Measurements from ENCODE around the gene NDUFS6. TPM values are rescaled to one million over a fixed set of nuclear protein-coding genes. Genes with fewer than 3 reads are reported as not detected.

The NDUFS6 gene
- total RNA-seq, 1 donor from 2014 or later, result 35.1 TPM

DNA sequence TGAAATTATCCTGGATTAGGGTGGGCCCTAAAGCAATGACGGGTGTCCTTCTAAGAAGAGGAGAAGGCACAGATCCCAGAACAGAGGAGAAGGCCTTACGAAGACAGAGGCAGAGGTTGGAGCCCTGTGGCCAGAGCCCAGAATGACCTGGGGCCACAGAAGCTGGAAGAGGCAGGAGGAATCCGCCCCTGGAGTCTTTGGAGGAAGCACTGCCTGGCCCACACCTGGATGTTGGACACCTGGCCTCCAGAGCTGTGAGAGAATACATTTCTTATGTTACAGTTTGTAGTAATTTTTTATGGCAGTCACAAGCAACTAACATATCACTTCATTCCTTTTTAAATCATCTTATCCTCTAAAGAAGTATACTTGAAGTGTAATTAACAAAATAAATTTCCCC, 10.0 kb upstream of the NDUFS6 start:
- no peak overlapping the region for H3K27ac Mint-ChIP-seq (ENCODE audit: unreplicated experiment)
- peaks cover 42% of the 10 kb centered on the region for H3K4me1 Mint-ChIP-seq (ENCODE audit: unreplicated experiment)
- H3K27me3 Mint-ChIP-seq (ENCODE audit: unreplicated experiment), result no peaks in the 10 kb centered on the region
- H3K36me3 Mint-ChIP-seq (ENCODE audit: unreplicated experiment), result no peaks in the 10 kb centered on the region
- H3K9me3 Mint-ChIP-seq (ENCODE audit: unreplicated experiment), result no peaks in the 10 kb centered on the region
- TF ChIP-seq, protein P1, sequence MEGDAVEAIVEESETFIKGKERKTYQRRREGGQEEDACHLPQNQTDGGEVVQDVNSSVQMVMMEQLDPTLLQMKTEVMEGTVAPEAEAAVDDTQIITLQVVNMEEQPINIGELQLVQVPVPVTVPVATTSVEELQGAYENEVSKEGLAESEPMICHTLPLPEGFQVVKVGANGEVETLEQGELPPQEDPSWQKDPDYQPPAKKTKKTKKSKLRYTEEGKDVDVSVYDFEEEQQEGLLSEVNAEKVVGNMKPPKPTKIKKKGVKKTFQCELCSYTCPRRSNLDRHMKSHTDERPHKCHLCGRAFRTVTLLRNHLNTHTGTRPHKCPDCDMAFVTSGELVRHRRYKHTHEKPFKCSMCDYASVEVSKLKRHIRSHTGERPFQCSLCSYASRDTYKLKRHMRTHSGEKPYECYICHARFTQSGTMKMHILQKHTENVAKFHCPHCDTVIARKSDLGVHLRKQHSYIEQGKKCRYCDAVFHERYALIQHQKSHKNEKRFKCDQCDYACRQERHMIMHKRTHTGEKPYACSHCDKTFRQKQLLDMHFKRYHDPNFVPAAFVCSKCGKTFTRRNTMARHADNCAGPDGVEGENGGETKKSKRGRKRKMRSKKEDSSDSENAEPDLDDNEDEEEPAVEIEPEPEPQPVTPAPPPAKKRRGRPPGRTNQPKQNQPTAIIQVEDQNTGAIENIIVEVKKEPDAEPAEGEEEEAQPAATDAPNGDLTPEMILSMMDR (IDR thresholded peaks at IDR 0.05), result no peak
- no peak for DNase-seq (ENCODE audit: extremely low spot score, unreplicated experiment)
- H3K4me3 Mint-ChIP-seq (ENCODE audit: unreplicated experiment), result no peak overlapping the region

DNA sequence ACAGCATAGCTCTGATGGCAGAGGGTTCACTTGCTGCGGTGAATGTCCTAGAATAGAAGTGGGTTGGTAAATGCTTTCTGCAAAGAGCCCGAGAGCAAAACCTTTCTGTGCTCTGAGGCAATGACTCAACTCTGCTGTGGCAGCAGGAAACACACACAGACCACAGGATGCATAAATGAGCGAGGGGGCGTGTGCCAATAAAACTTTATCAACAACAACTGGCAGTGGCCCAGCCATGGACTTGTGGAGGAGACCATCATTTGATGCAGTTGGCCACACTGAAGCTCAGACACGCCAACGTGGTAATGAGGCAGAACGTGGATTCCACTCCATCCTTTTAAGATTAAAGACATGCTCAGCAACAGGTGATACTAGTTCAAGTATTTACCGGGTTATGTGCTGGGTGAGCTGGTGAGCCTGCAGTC, 8.4 kb upstream of the NDUFS6 start:
- Mint-ChIP-seq H3K27me3 (ENCODE audit: unreplicated experiment) (no peaks in the 10 kb centered on the region), H3K27ac (ENCODE audit: unreplicated experiment) (peak overlapping the region; percentile 53), H3K4me3 (ENCODE audit: unreplicated experiment) (no peak overlapping the region), H3K9me3 (ENCODE audit: unreplicated experiment) (no peaks in the 10 kb centered on the region), H3K4me1 (ENCODE audit: unreplicated experiment) (peaks cover 48% of the 10 kb centered on the region), H3K36me3 (ENCODE audit: unreplicated experiment) (peaks cover 5% of the 10 kb centered on the region)
- DNase-seq (ENCODE audit: extremely low spot score, unreplicated experiment), result no peak
- TF ChIP-seq, protein P1 (IDR thresholded peaks at IDR 0.05), result no peak

DNA sequence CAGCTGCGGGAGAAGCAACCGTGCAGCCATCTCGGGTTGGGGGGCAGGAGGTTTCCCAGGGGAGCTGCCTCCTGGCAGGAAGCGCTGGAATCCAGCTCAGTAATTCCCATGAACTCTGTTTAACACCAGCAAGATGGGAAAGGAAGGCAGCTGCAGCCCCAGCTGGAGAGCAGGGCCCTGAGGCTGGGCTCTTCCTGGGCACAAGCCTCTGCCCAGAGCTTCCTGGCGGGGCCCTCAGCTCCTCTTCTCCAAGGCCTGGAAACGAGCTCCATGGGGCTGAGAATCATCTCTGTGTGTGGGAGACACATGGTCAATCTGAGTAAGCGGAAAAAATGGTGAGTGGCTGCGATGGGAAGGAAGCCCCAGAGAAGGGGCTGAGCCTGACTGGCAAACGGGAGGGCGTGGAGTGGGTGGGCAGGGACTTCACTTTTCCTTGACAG, 7.9 kb upstream of the NDUFS6 start:
- Mint-ChIP-seq H3K9me3 (ENCODE audit: unreplicated experiment) (no peaks in the 10 kb centered on the region), H3K4me3 (ENCODE audit: unreplicated experiment) (no peak overlapping the region), H3K36me3 (ENCODE audit: unreplicated experiment) (peaks cover 8% of the 10 kb centered on the region), H3K27ac (ENCODE audit: unreplicated experiment) (peak overlapping the region; percentile 53), H3K27me3 (ENCODE audit: unreplicated experiment) (no peaks in the 10 kb centered on the region), H3K4me1 (ENCODE audit: unreplicated experiment) (peaks cover 48% of the 10 kb centered on the region)
- DNase-seq (ENCODE audit: extremely low spot score, unreplicated experiment), result no peak
- TF ChIP-seq, protein P1 (IDR thresholded peaks at IDR 0.05), result no peak

DNA sequence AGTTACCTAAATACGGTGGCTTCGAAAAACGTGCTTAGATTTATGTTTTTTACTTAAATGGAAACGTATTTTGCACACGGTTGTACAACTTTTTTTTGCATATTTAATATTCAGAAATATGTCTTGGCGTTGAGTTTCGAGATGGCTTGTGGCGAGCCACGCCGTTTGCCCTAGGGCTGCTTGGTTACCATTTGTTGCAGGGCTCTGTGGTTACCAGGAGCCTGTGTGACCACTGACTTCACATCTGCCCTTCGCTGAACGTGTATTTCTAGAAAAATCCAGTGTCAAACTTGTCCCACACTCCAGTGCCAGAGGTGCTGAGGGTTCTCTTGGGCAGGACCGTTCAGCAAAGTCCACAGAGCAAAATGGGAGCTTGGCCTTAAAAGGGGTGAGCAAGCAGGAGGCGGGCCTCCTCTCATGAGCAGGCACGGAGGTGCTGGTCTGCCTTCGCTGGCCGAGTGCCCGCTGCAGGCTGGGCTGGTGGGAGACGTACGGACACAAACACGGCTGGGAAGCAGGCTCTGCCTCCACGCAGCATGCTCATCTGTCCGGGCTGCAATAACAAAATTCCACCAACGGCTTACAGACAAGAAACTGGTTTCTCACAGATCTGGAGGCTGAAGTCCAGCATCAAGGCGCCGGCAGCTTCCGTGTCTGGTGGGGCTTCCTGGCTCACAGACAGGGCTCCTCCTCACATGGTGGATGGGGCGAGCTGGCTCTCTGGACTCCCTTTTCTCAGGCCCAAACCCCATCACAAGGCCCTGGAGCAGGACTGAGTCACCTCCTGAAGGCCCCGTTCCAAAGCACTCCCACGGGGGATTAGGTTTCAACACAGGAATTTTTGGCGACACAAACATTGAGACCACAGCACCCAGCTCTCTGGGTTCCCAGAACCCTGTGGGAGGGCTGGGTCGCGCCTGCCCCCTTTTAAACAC, 7.0 kb upstream of the NDUFS6 start:
- Mint-ChIP-seq H3K27me3 (ENCODE audit: unreplicated experiment) (no peaks in the 10 kb centered on the region), H3K4me3 (ENCODE audit: unreplicated experiment) (no peak overlapping the region), H3K4me1 (ENCODE audit: unreplicated experiment) (peaks cover 54% of the 10 kb centered on the region), H3K36me3 (ENCODE audit: unreplicated experiment) (peaks cover 12% of the 10 kb centered on the region), H3K9me3 (ENCODE audit: unreplicated experiment) (no peaks in the 10 kb centered on the region), H3K27ac (ENCODE audit: unreplicated experiment) (no peak overlapping the region)
- TF ChIP-seq, protein P1 (IDR thresholded peaks at IDR 0.05), result no peak
- no peak for DNase-seq (ENCODE audit: extremely low spot score, unreplicated experiment)

DNA sequence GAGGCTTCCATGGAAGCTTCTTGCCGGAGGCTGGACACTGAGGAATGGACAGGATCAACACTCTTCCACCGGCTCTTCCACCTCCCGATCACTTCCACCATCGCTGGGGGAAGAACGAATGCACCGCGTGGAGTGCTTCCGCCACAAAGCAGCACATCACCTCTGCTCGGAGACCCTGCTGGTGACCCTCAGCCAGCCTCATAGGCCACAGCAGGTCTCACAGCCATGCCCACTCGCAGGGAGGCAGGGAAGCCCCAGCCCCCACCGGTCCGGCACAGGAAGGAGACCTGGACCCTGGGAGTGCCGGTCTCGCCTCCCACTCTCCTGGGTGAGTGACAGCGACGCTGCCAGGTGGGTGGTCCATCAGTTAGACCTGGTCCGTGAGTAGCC, 6.3 kb upstream of the NDUFS6 start:
- no peak for DNase-seq (ENCODE audit: extremely low spot score, unreplicated experiment)
- Mint-ChIP-seq H3K27me3 (ENCODE audit: unreplicated experiment) (no peaks in the 10 kb centered on the region), H3K9me3 (ENCODE audit: unreplicated experiment) (no peaks in the 10 kb centered on the region), H3K4me3 (ENCODE audit: unreplicated experiment) (no peak overlapping the region), H3K4me1 (ENCODE audit: unreplicated experiment) (peaks cover 50% of the 10 kb centered on the region), H3K36me3 (ENCODE audit: unreplicated experiment) (peaks cover 12% of the 10 kb centered on the region), H3K27ac (ENCODE audit: unreplicated experiment) (no peak overlapping the region)
- TF ChIP-seq, protein P1 (IDR thresholded peaks at IDR 0.05), result no peak
